Endodermal cell (in vitro differentiated cells): Measurements from ENCODE around the gene ARV1. TPM values are rescaled to one million over a fixed set of nuclear protein-coding genes. Genes with fewer than 3 reads are reported as not detected.

Source experiments
- DNase-seq: peaks from one replicate; pipeline ENCODE4 v3.0.0-alpha.2; 2017
- H3K27ac ChIP-seq: 2 replicates; pipeline ENCODE4 v1.5.1; 2013; ENCODE audit warnings: mild to moderate bottlenecking, low read depth, low read length, moderate library complexity
- H3K27me3 ChIP-seq: 2 replicates; pipeline ENCODE4 v1.6.1; 2013; ENCODE audit warnings: mild to moderate bottlenecking, low read length, moderate library complexity; ENCODE audit not compliant: insufficient read depth, control insufficient read depth, poor library complexity, severe bottlenecking
- H3K36me3 ChIP-seq: 2 replicates; pipeline ENCODE4 v1.7.0; 2013; ENCODE audit warnings: mild to moderate bottlenecking, low read length, moderate library complexity; ENCODE audit not compliant: control insufficient read depth, insufficient read depth
- H3K4me1 ChIP-seq: one replicate; pipeline ENCODE4 v1.7.0; 2013; ENCODE audit warnings: low read length; ENCODE audit not compliant: control insufficient read depth, insufficient read depth
- H3K4me3 ChIP-seq: 2 replicates; pipeline ENCODE4 v1.5.1; 2013; ENCODE audit warnings: mild to moderate bottlenecking, low read length, moderate library complexity
- H3K9ac ChIP-seq: 2 replicates; pipeline ENCODE4 v1.6.1; 2013; ENCODE audit warnings: mild to moderate bottlenecking, low read length, moderate library complexity; ENCODE audit not compliant: poor library complexity, severe bottlenecking; ENCODE audit errors: extremely low read depth
- H3K9me3 ChIP-seq: 2 replicates; pipeline ENCODE4 v1.6.1; 2013; ENCODE audit warnings: mild to moderate bottlenecking, low read length, moderate library complexity; ENCODE audit not compliant: control insufficient read depth
- H3K27ac Mint-ChIP-seq: 2 replicates; pipeline ENCODE4 v1.8.0; 2020; ENCODE audit warnings: mixed read lengths
- H3K27me3 Mint-ChIP-seq: 2 replicates; pipeline ENCODE4 v1.8.0; 2021; ENCODE audit warnings: mild to moderate bottlenecking, mixed read lengths; ENCODE audit not compliant: insufficient read depth
- H3K36me3 Mint-ChIP-seq: 2 replicates; pipeline ENCODE4 v1.8.0; 2020; ENCODE audit warnings: low read depth, mixed read lengths
- H3K4me1 Mint-ChIP-seq: 2 replicates; pipeline ENCODE4 v1.8.0; 2020; ENCODE audit warnings: mixed read lengths
- H3K4me3 Mint-ChIP-seq: 2 replicates; pipeline ENCODE4 v1.8.0; 2020; ENCODE audit warnings: mild to moderate bottlenecking, moderate library complexity, mixed read lengths
- H3K9me3 Mint-ChIP-seq: 2 replicates; pipeline ENCODE4 v1.8.0; 2020; ENCODE audit warnings: mild to moderate bottlenecking, mixed read lengths
- CTCF ChIP-seq: fragments of 200-600 bp; sonication (generic); conservative IDR thresholded peaks from 2 replicates; pipeline ENCODE4 v1.5.0; 2021; ENCODE audit warnings: antibody characterized with exemption, mild to moderate bottlenecking
- WGBS, 2 experiments: methylation state at CpG; one replicate each; pipeline versions ENCODE4 v1.1.5 to v1.1.7; 2013; ENCODE audit warnings: missing lambda C conversion rate in 2 of 2, mixed read lengths in 1 of 2; ENCODE audit not compliant: insufficient coverage in 1 of 2, insufficient read length in 1 of 2; 5-methylcytosine and 5-hydroxymethylcytosine counted together
- total RNA-seq, 2 donors: library from RNA; stranded (reverse); fragmentation: NEBNext Ultra II Directional in 1 of 2; extraction: Animal tissue kit (Norgen Biotek cat#: 25700) in 1 of 2; gene quantifications; 2 replicates in 1 of 2; 3 replicates in 1 of 2; pipeline ENCODE4 v1.2.1, GENCODE V29; 2021

The ARV1 gene
- total RNA-seq, 2 donors from 2014 or later: 8.4 to 12.5 TPM

GRCh38 chr1:230957580-230957989 lies 21.3 kb upstream of the ARV1 start:
- no peak overlapping the region for H3K27ac Mint-ChIP-seq
- Histone ChIP-seq H3K4me1 (no peaks in the 10 kb centered on the region), H3K9me3 (no peaks in the 10 kb centered on the region), H3K9ac (no peak overlapping the region), H3K4me3 (no peak overlapping the region), H3K36me3 (peaks cover 5% of the 10 kb centered on the region), H3K27ac (no peak overlapping the region), H3K27me3 (no peaks in the 10 kb centered on the region)
- peaks cover 11% of the 10 kb centered on the region for H3K36me3 Mint-ChIP-seq
- DNase-seq: no peak
- H3K9me3 Mint-ChIP-seq: no peaks in the 10 kb centered on the region
- H3K27me3 Mint-ChIP-seq: peaks cover 3% of the 10 kb centered on the region
- no peak overlapping the region for H3K4me3 Mint-ChIP-seq
- TF ChIP-seq CTCF: no peak
- H3K4me1 Mint-ChIP-seq: no peaks in the 10 kb centered on the region
- 92 to 95% methylated on average over 4 of the region's 4 CpGs for WGBS, 2 experiments

- H3K4me3 Mint-ChIP-seq: no peak overlapping the region
- H3K27me3 Mint-ChIP-seq: peaks cover 5% of the 10 kb centered on the region
- 85 to 87% methylated on average over 4 of the region's 4 CpGs for WGBS, 2 experiments
Measured at GRCh38 chr1:230958370-230958769, 20.5 kb upstream of the ARV1 start.

GRCh38 chr1:230964896-230965295 lies 14.0 kb upstream of the ARV1 start:
- Histone ChIP-seq H3K4me3 (no peak overlapping the region), H3K27me3 (no peaks in the 10 kb centered on the region), H3K4me1 (no peaks in the 10 kb centered on the region), H3K27ac (no peak overlapping the region), H3K36me3 (peaks cover 2% of the 10 kb centered on the region), H3K9me3 (no peaks in the 10 kb centered on the region), H3K9ac (no peak overlapping the region)
- Mint-ChIP-seq H3K4me3 (no peak overlapping the region), H3K27ac (no peak overlapping the region), H3K4me1 (peaks cover 4% of the 10 kb centered on the region), H3K27me3 (peaks cover 18% of the 10 kb centered on the region), H3K9me3 (no peaks in the 10 kb centered on the region), H3K36me3 (no peaks in the 10 kb centered on the region)
- no peak for DNase-seq
- TF ChIP-seq CTCF: no peak
- WGBS, 2 experiments: 0 to 46% methylated on average over 1 to 2 of the region's 2 CpGs

More at GRCh38 chr1:230958370-230958769, 20.5 kb upstream of the ARV1 start:
- Histone ChIP-seq H3K4me3 (no peak overlapping the region), H3K27me3 (no peaks in the 10 kb centered on the region), H3K27ac (no peak overlapping the region), H3K9me3 (no peaks in the 10 kb centered on the region), H3K36me3 (peaks cover 5% of the 10 kb centered on the region), H3K4me1 (no peaks in the 10 kb centered on the region), H3K9ac (no peak overlapping the region)
- Mint-ChIP-seq H3K36me3 (peaks cover 11% of the 10 kb centered on the region), H3K4me1 (no peaks in the 10 kb centered on the region), H3K9me3 (no peaks in the 10 kb centered on the region), H3K27ac (no peak overlapping the region)
- DNase-seq: no peak
- TF ChIP-seq CTCF: no peak
